HL-60 (cell line): ENCODE results near the gene LIPC.

Source experiments
- DNase-seq, 2 experiments: peaks; one replicate each; pipeline ENCODE4 v3.0.0-alpha.2; 2010 to 2020; ENCODE audit warnings: low read depth in 1 of 2, low spot score in 1 of 2
- H3K27ac ChIP-seq: fragments of 250-450 bp; sonication (Bioruptor Pico); replicated peaks from 2 replicates; pipeline ENCODE4 v1.5.1; 2020; ENCODE audit warnings: mild to moderate bottlenecking, moderate library complexity
- H3K27me3 ChIP-seq: fragments of 250-450 bp; sonication (Bioruptor Pico); 2 replicates; pipeline ENCODE4 v1.5.1; 2021; ENCODE audit warnings: mild to moderate bottlenecking, moderate library complexity; ENCODE audit not compliant: insufficient read depth, poor library complexity, severe bottlenecking
- H3K4me3 ChIP-seq: replicated peaks from 2 replicates; pipeline ENCODE4 v1.5.1; 2011; ENCODE audit warnings: mild to moderate bottlenecking, control low read depth, low read length; ENCODE audit not compliant: insufficient read depth
- CTCF ChIP-seq: IDR thresholded peaks from one replicate; pipeline ENCODE4 v1.5.1; 2011; ENCODE audit warnings: low read length, control low read depth, inconsistent platforms; ENCODE audit not compliant: insufficient read depth
- GABPA ChIP-seq: IDR thresholded peaks from 2 replicates; pipeline ENCODE4 v1.6.1; 2012; ENCODE audit warnings: low read depth
- POLR2AphosphoS5 ChIP-seq: IDR thresholded peaks from 2 replicates; pipeline ENCODE4 v1.6.1; 2012; ENCODE audit warnings: low read depth
- REST ChIP-seq: IDR thresholded peaks from 2 replicates; pipeline ENCODE4 v1.6.1; 2012; ENCODE audit warnings: low read depth; ENCODE audit not compliant: insufficient replicate concordance
- SPI1 ChIP-seq: IDR thresholded peaks from 2 replicates; pipeline ENCODE4 v1.6.1; 2012; ENCODE audit warnings: low read depth, mild to moderate bottlenecking, borderline replicate concordance

LIPC gene

GRCh38 chr15:58486564-58486963 is 54.8 kb downstream of the LIPC start:
- TF ChIP-seq REST (no peak), CTCF (no peak), GABPA (no peak), SPI1 (no peak), POLR2AphosphoS5 (no peak)
- Histone ChIP-seq H3K4me3 (no peak overlapping the region), H3K27ac (no peak overlapping the region), H3K27me3 (no peaks in the 10 kb centered on the region)
- no peak for DNase-seq

GRCh38 chr15:58487041-58487723 is 55.4 kb downstream of the LIPC start:
- H3K27ac ChIP-seq, result no peak overlapping the region
- H3K27me3 ChIP-seq, result no peaks in the 10 kb centered on the region
- no peak for TF ChIP-seq CTCF
- TF ChIP-seq SPI1, result no peak
- no peak for TF ChIP-seq GABPA
- no peak for TF ChIP-seq POLR2AphosphoS5
- no peak for TF ChIP-seq REST
- DNase-seq, result no peak
- no peak overlapping the region for H3K4me3 ChIP-seq

- Histone ChIP-seq H3K27me3 (no peaks in the 10 kb centered on the region), H3K27ac (no peak overlapping the region), H3K4me3 (no peak overlapping the region)
- no peak for TF ChIP-seq GABPA
- DNase-seq, result no peak
Observed at GRCh38 chr15:58487724-58488120, 55.9 kb downstream of the LIPC start.

GRCh38 chr15:58489289-58490085 is 57.7 kb downstream of the LIPC start:
- Histone ChIP-seq H3K4me3 (no peak overlapping the region), H3K27me3 (no peaks in the 10 kb centered on the region), H3K27ac (no peak overlapping the region)
- TF ChIP-seq REST (no peak), SPI1 (no peak), CTCF (no peak), GABPA (no peak), POLR2AphosphoS5 (no peak)
- no peak for DNase-seq
